ENCODE results near the gene NDUFS2.

The NDUFS2 gene

GRCh38 chr1:161201836-161202712 lies at the start of gene NDUFS2:
Gene NDUFS2, plus strand, starts transcription at chr1:161202367. Its CDS starts 19 bp downstream, at chr1:161202386.
- peak; percentile 99 for DNase-seq (ENCODE audit: low spot score)

GRCh38 chr1:161153176-161153575 lies 49.0 kb upstream of the NDUFS2 start:
- no peak for DNase-seq (ENCODE audit: low spot score)

GRCh38 chr1:161153682-161154337 lies 48.4 kb upstream of the NDUFS2 start, which contains the start of gene UFC1:
Gene UFC1, plus strand, starts transcription at chr1:161153978. Its CDS starts 20 bp downstream, at chr1:161153998.
- DNase-seq (ENCODE audit: low spot score): peak; percentile 91

GRCh38 chr1:161157867-161158266 lies 44.3 kb upstream of the NDUFS2 start:
- no peak for DNase-seq (ENCODE audit: low spot score)

- no peak for DNase-seq (ENCODE audit: low spot score)
These were observed 43.7 kb upstream of the NDUFS2 start for GRCh38 chr1:161158316-161159010.

GRCh38 chr1:161159087-161159912 lies 42.9 kb upstream of the NDUFS2 start, which contains the start of gene USP21:
Gene USP21, plus strand, starts transcription at chr1:161159500. Its CDS starts 1,141 bp downstream, at chr1:161160641.
- peak; percentile 92 for DNase-seq (ENCODE audit: low spot score)

- no peak for DNase-seq (ENCODE audit: low spot score)
These were observed 42.3 kb upstream of the NDUFS2 start for GRCh38 chr1:161159913-161160243.

GRCh38 chr1:161160671-161161145 lies 41.5 kb upstream of the NDUFS2 start:
- DNase-seq (ENCODE audit: low spot score): no peak

- DNase-seq (ENCODE audit: low spot score): no peak
These were observed 40.5 kb upstream of the NDUFS2 start for GRCh38 chr1:161161652-161162051.

GRCh38 chr1:161162052-161162451 lies 40.1 kb upstream of the NDUFS2 start:
- DNase-seq (ENCODE audit: low spot score): no peak

- no peak for DNase-seq (ENCODE audit: low spot score)
These were observed 39.4 kb upstream of the NDUFS2 start for GRCh38 chr1:161162806-161163205.

- no peak for DNase-seq (ENCODE audit: low spot score)
These were observed 38.4 kb upstream of the NDUFS2 start for GRCh38 chr1:161163793-161164192.

- DNase-seq (ENCODE audit: low spot score): no peak
These were observed 37.1 kb upstream of the NDUFS2 start for GRCh38 chr1:161164901-161165610.

- DNase-seq (ENCODE audit: low spot score): peak; percentile 99
These were observed 36.2 kb upstream of the NDUFS2 start, which contains the start of gene PPOX for GRCh38 chr1:161165742-161166668. Gene PPOX, plus strand, starts transcription at chr1:161166426. Its CDS starts 422 bp downstream, at chr1:161166848.

GRCh38 chr1:161166669-161167548 lies 35.3 kb upstream of the NDUFS2 start:
- no peak for DNase-seq (ENCODE audit: low spot score)

- no peak for DNase-seq (ENCODE audit: low spot score)
These were observed 33.3 kb upstream of the NDUFS2 start for GRCh38 chr1:161168906-161169305.

- DNase-seq (ENCODE audit: low spot score): no peak
These were observed 31.0 kb upstream of the NDUFS2 start for GRCh38 chr1:161171191-161171590.

- no peak for DNase-seq (ENCODE audit: low spot score)
These were observed 30.5 kb upstream of the NDUFS2 start for GRCh38 chr1:161171696-161172095.

- no peak for DNase-seq (ENCODE audit: low spot score)
These were observed 29.8 kb upstream of the NDUFS2 start for GRCh38 chr1:161172349-161172748.
